ENCODE data around the gene PCBP3.

Gene PCBP3

DNA sequence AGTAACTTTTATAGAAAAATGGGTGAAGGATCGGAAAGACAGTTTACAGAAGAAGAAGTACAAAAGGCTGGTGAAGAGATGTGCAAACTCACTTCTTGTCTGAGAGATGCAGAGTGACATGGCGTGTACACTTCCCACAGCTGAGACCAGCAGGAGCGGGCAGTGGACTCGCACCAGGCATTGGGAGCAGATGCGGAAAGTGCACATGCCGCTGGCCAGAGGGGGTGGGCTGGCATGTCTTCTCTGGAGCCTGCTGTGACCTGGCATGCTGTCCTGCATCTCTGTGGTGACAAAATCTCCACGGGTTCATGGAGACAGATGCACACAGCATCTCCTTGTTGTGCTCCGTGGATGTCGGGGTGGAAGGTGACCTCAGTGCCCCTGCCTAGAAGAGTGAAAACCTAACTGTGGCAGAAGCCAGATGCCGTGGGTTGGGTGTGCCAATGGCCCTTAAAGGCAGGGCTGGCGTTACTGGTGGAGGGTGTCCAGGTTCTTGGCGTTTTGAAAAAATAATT is 209.4 kb downstream of the PCBP3 start:
- no peak for DNase-seq

DNA sequence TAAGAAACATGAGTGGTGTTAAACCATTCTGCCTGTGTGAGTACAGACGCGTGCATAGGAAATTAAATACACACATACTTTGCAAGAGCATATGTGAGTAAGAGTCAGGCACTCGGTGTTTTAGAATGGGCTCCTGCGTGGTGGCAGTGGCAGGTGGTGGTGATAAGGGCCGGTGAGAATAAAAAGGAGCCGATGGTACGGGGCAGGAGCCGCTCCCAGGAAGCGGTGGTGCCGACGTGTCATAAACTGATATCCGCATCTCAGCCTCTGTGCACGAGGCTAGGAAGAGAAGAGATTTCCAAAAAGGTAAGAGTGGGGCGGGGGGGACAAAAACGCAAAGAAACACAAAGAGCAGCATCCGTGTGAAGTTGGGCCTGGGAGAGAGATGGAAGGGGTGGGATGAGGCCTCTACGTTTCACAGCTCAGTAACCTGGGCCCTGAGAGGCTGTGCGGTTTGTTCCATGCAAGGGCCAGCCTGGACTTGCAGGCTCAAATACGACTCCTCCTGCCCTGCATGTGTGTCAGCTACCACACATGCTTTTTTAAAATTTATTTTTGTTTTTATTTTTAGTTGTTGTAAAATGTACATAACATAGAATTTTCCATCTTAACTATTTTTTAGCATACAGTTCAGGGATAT is 210.3 kb downstream of the PCBP3 start:
- DNase-seq: no peak

DNA sequence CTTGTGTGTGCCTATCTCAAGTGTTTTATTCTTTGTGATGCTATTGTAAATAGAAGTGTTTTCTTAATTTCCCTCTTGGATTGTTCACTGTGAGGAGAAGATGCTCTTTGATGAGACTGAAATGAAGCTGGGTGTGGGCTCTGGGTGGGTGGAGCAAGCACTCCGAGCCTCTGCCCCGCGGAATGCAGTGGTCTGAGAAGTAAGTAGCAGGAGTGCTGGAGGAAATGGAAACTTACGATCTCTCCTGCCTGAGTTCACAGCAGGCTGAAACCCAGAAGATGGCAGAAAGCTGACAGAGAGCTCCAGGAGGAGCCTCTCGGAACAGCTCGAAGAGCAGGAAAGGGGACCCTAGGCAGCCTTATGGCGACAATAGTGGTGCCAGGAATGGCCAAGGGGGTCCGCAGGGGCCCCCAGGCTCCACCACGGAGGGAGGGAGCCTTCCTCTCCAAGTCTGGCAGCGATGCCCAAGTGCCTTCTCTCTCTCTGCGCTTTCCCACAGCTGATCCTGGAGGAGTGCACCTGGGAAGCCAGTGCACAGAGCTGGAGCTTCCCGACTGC is 211.2 kb downstream of the PCBP3 start:
- DNase-seq: no peak

DNA sequence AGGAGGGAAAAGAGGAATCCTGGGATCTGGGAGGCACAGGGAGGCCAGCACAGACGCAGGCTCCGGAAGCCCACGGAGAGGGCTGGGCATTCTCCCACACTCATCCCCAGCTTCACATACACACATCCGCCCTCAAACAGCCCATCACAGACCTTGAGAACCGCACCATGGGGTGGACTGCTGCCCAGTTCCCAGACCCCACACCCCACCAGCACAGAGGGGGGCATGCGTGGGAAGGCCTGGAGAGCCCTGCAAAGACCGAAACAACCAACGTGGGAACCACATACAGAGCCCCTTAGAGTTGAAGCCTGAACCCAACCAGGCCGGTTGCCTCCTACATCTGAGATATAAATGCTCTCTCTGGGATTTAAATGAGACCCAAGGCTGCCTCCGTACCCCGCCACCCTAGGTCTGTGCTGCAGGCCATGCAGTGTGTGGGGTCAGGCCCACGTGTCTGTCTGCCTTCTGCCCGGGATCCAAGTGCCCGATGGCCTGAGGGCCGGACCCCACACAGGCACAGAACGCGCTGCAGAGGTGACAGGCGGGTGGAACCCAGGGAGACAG is 211.8 kb downstream of the PCBP3 start:
- DNase-seq: no peak

GRCh38 chr21:45856442-45856841 is 212.9 kb downstream of the PCBP3 start:
- no peak for DNase-seq

- no peak for DNase-seq
Measured at GRCh38 chr21:45856906-45857305, 213.4 kb downstream of the PCBP3 start.

DNA sequence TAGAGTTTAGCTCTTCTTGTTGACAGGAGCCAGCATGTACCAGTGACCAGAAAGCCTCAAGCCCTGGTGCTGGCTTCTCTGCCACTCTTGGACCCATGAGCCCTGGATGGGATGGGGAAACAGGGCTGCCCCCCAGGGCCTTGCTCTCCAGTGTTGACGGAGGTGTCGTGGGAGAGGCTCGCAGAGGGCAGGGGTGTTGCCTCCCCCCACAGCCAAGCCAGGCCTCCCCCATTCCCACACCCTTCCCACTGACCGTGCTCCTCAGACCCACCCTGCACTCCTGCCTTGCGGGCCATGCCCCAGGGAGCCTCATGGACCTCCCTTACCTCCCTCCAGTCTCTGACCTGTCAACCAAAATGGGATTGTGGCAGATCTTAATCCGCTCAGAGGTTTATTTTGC is 214.2 kb downstream of the PCBP3 start:
- DNase-seq: no peak

- DNase-seq: no peak
Measured at GRCh38 chr21:45858180-45858579, 214.7 kb downstream of the PCBP3 start.

GRCh38 chr21:45859041-45859761 is 215.7 kb downstream of the PCBP3 start:
- DNase-seq: no peak

GRCh38 chr21:45859762-45860357 is 216.3 kb downstream of the PCBP3 start:
- no peak for DNase-seq

- DNase-seq: no peak
Measured at GRCh38 chr21:45860493-45861155, 217.1 kb downstream of the PCBP3 start.

- DNase-seq: no peak
Measured at GRCh38 chr21:45861156-45861870, 217.8 kb downstream of the PCBP3 start.

DNA sequence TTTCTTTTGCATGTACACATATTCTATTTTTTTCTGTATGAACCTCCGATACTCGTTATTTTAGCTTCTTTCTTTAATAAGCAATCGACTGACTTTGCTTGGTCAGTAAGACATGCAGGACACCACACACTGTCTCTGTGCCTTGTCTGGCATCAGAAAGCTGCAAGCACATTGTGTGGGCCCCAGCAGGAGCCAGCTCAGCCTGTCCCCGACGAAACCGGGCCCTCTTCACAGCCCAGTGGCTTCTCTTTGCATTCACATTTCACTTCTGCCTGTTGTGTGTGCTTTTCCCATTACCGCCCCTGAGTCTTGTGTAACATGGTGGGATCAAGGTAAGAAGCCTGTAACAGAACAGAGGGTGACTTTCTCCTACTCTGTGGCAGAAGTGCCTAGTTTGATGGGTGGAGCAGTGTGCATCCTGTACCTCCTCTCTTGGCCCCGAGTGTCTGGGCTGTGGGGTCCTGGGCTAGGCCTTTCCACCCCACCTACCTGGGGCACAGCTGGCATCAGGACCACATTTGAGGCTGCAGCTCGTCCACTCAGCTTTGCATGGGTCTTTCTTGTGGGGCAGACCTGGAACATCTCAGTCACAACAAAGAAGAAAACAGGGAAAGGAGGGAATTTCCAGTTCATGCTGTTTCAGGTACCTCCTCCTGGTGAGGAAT is 219.2 kb downstream of the PCBP3 start:
- DNase-seq: no peak

DNA sequence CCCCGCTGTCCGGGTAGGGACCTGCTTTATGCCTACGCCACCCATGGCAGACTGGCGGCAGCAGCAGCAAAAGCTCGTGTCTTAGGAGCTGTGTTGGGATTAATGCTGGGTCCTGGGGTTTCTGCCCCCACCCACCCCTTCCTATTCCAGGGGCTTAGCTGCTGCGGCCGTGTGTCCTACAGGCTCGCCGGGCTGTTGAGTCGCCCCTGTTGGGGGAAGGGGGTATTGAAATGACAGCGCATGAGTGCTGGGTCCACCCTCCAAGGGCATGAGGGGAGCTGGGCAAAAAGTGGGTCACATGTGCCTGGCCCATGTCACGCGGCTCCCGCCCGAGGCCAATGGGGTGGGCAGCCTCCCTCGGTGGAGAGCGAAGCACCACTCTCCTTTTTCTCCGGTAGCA is 219.7 kb downstream of the PCBP3 start:
- DNase-seq: no peak

GRCh38 chr21:45863751-45864150 is 220.2 kb downstream of the PCBP3 start:
- no peak for DNase-seq

GRCh38 chr21:45864436-45864835 is 220.9 kb downstream of the PCBP3 start:
- DNase-seq: no peak

- no peak for DNase-seq
Measured at GRCh38 chr21:45865106-45865835, 221.7 kb downstream of the PCBP3 start.

- no peak for DNase-seq
Measured at GRCh38 chr21:45866551-45866950, 223.0 kb downstream of the PCBP3 start.

DNA sequence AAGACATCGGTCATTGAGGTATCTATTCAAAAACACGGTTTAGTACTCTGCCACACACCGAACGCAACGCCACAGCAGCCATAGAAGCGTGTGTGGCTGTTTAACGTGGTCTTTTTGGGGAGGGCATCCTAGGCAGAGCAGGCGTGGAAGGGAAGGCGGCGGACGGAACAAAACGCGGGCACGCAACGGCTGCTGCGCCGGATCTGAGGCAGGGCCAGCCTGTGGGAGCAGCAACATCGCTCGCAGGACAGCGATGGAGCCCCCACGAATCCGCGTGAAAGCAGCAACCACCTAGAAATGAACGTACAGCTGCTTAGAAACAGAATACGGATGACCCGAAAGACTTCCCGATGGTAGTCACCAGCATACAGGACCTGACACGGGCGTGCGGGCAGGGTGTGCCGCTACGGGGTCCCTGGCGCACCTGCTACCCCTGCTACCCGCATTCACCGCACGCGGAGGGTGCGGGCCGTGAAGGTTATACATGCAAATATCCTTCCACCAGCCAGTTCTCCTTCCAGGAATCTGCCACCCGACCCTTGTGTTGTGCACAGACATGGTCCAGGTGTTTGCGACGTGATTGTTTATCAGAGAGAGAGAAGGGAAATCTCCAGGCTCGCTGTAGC is 223.6 kb downstream of the PCBP3 start:
- DNase-seq: no peak

GRCh38 chr21:45867671-45868081 is 224.2 kb downstream of the PCBP3 start:
- no peak for DNase-seq
